GM21717 (cell line): ENCODE data around the gene IFI6.

Source experiments
- ATAC-seq: cut with Tn5 transposase; IDR thresholded peaks from one replicate; pipeline ENCODE4 v1.9.1; 2021; ENCODE audit warnings: mild to moderate bottlenecking, moderate library complexity; ENCODE audit not compliant: unreplicated experiment

IFI6 gene

GRCh38 chr1:27676410-27676809 is 4.4 kb upstream of the IFI6 start:
- no peak for ATAC-seq

DNA sequence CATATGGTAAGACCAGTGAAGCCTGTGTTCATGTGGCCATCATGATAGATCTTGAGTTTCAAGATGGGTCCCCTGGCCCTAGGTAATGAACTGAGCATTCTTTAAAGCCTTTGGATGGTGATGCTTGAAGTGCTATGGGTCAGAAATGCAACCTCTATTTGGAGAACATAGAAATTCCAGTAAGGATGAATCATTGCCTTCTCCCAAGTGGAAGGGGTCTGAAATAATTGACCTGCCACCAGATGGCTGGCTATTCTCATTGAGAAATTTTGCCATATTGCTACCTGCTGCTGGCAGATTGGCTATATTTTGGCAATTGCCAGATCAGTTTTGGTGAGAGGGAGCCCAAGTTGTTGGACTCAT is 739 bp upstream of the IFI6 start:
- no peak for ATAC-seq

- ATAC-seq = no peak
Observed at GRCh38 chr1:27669876-27670275, 2.1 kb downstream of the IFI6 start.

DNA sequence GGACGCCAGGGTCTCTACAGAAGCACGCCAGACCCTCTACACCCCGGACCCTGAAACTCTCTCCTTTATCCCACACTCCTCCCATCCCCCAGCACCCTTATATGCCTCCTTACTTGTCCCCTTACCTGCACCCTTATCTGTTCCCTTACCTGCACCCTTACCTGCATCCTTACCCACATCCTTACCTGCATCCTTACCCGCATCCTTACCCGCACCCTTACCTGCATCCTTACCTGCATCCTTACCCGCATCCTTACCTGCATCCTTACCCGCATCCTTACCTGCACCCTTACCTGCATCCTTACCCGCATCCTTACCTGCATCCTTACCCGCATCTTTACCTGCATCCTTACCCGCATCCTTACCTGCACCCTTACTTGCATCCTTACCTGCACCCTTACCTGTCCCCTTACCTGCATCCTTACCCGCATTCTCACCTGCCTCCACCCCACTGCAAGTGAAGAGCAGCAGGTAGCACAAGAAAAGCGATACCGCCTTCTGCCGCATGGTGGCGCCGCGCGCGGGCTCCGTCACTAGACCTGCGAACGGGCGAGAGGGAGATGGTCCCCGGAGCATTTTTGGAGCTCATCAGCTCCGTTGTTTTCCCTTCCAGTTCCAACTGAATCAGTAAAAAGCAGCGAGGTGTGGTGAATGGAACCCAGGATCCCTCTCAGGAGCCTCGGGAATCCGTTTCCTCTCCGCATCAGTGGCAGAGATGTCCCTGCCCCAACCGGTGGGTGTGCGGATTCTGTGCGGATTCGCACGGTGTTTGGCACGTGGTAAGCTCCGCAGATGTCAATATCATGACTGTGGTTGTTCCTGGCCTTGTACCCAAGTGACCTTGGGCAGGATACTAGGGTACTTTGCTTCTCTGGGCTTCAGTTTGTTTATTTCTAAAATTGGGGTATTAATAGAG is 2.9 kb downstream of the IFI6 start:
- no peak for ATAC-seq

DNA sequence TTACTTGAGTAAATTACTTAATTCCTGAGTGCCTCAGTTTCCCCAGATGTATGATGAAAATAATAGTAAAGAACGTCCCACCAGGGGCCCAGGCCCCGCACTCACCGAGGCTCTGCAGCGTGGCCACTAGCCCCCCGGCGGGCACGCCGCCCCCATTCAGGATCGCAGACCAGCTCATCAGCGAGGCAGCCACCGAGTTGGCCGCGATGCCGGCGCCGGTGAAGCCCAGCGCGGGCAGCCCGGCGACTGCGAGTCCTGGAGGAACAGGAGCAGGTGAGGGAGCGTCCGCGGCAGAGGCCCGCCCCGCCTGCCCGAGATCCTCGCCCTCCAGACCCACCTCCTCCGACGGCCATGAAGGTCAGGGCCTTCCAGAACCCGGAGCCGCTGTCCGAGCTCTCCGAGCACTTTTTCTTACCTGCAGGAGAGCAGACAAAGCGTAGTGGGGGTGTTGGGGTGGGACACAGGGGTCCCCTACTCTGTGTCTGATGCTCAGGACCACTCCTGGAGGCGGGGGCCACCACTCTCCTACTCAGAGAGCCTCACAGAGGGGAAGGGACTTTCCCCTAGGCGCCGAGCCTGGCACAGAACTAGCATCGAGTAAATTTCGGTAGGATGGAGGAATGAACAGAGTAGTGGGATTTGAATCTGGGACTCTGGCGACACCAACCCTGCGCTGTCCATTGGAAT is 3.7 kb downstream of the IFI6 start:
- no peak for ATAC-seq

GRCh38 chr1:27666791-27667254 is 5.2 kb downstream of the IFI6 start:
- no peak for ATAC-seq

- no peak for ATAC-seq
Observed at GRCh38 chr1:27666294-27666693, 5.7 kb downstream of the IFI6 start.

DNA sequence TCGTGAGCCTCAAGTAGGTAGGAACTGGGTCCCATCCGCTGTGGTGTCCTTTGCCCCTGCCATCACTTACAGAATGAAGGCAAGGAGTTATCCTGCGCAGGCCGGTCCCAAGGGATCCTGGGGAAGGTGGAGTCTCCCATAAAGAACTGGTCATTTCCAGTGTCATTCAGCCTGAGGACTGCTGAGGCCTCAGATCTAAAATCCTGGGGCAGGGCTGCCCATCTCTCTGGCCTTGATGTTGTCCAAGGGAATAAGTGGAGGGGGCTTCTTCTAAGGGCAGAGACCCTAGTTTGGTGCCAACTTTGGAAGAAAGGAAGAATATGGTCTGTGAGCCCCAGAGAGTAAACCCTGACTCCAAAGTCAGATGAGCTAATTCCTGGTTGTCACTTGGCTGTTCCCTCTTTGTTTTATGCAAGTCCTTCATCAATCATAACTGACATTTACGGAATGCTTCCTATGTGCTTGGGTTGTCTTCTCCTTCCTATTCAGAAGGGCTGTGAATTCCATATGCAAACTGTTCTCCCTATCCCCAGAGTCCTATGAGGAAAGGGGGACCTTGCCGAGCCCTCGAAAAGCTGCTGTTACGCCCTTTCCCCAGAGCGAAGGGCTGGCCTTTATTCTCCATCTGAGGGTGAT is 6.9 kb downstream of the IFI6 start:
- ATAC-seq = no peak

DNA sequence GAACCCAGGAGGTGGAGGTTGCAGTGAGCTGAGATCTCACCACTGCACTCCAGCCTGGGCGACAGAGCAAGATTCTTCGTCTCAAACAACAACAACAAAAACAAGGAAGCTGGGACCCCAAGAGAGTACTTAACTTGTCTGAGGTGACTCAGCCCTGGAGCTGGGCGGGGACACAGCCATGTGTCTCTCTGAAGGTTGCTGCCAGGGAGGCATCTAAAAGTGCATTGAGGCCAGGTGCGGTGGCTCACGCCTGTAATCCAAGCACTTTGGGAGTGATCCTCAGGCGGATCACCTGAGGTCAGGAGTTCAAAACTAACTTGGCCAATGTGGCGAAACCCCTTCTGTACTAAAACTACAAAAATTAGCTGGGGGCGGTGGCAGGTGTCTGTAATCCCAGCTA is 7.7 kb downstream of the IFI6 start:
- no peak for ATAC-seq

DNA sequence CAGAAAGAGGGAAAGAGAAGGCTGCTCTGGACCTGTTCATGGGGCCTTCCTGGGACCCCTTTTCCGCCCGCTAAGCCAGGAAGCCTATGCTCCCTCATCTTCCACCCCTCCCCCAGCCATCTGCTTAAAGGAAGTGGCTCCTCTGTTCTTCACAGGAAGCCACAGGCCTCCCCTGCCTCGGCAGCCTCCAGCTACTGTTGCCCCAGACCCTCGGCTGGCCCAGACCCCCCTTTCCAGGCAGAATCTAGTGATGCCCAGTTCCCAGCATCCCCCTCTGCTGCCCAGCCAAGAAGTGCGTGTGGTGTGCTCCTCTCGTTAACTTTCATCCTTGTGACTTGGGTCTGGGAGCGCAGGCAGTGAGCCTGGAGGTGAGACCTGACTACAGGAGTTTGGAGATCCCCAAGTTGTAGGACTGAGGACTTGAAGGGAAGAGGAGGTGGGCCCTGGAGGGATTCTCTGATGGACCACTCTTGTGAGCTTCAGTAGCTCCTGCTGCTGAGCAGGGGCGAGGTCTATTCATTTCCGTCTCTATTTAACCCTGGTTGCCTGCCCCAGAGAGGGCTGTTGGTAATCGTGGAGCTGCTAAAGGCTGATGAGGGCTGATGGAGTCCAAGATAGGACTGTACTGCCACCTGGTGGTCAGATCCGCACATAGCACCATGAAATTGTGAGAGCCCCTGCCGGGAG is 9.1 kb downstream of the IFI6 start:
- ATAC-seq = peak; percentile 28

- ATAC-seq = no peak
Observed at GRCh38 chr1:27662261-27662660, 9.7 kb downstream of the IFI6 start.

DNA sequence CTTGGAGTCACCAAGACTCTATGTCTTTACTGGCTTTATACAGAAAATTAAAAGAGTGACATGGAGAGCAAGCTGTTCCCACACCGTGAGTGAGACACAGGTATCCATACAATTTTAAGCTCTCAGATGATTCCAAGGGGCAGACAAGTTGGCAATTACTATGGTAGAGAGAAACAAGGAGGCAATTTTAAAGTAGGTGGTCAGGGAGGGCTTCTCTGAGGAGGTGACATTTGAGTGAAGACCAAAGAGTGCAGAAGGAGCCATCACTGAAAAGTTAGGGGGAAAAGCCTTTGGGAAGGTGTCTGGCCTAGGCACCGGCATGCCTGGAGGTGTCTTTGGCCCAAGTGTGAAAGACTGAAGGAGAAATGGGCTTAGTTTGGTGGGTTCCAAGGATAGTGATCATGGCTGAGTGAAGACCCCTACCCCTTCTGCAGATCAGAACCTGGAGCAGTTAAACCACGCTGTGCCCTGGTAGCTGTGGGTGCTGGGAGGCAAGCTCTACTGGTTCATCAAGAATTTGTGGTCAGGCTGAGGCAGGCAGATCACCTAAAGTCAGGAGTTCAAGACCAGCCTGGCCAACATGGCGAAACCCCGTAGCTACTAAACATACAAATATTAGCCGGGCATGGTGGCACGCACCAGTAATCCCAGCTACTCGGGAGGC is 10.4 kb downstream of the IFI6 start:
- no peak for ATAC-seq

DNA sequence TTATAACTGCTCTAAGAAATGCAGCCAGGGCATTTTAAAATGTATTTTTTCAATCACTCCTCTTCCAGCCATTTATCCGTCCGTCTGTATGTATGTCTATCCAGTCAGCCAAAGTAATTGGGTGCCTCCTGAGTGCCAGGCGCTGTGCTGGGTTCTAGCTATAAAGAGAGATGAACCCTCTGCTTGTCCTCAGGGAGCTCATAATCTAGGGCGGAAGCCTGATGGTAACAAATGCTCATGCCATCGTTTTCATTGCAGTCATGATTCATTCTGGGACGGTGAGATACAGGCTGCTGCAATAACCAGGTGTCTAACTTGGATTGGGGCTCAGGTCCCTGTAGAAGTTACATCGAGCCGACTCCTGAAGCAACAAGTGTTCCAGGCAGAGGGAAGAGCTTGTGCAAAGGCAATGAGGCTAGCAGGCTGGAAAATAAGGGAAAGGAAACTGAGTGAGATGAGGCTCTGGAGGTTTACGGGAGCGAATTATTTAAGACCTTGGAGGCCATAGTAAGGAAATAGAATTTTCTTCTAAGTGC is 11.6 kb downstream of the IFI6 start:
- no peak for ATAC-seq

DNA sequence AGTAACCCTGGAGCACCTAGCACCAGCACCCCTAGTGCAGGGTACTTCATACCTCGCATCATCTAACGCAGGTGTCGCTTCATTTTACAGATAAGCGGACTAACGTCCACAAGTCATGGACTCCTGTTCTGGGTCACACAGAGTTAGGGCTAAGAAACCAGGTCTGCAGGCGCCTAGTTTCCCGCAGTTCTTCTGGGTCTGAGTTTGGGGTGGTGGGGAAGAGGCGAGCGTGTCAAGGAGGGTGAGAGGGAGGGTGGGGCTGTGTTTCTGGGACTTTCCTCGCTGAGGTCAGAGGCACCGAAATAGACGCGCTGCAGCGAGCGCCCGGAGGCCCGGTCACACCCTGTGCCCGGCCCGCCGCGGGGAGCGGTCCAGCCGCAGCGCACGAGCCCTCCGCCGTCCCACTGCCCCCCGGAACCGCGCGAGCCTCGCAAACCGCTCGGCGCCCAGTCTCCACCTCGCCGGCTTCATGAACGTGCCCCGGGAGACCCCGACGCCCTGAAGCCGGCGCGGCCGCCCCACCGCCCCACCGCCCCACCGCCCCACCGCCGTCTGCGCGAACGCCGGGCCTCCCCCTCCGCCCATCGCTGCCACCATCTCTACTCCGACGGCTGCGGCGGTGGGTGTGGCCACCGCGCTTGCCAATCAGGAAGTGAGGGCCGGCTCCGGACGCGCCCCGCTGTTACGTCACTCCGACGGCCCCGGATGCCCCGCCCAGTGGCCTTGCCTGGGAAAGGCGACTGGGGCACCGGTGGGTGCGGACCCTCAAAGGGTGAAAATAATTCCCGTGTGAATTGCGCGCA is 12.3 kb downstream of the IFI6 start:
- peak; percentile 63 for ATAC-seq

DNA sequence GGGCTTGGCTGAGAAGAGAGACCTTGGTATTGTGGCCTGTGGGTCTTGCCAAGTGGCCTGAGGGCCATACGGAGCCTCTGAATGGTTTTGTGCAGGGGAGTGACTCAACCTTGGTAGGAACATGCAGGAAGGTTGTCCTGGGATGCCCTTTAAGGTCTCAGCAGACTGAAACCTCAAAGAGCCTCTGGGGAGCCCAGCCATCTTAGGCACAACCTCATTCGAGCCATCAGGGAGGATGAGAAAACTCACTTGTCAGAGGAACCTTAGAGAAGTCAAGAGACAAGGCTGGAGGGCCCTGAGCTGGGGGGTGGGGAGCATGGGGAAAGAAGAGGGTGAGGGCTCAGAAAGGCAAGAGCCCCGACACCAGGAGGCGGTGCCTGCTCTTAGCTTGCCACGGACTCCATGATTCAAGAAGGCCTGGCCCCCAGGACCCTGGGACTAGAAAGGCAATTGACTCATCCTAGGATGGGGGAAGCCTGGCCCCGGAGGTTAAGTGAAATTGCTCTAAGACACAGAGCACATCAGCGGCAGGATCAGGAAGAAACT is 13.0 kb downstream of the IFI6 start:
- ATAC-seq = peak; percentile 11

GRCh38 chr1:27656157-27656893 is 15.7 kb downstream of the IFI6 start:
- no peak for ATAC-seq

- no peak for ATAC-seq
Observed at GRCh38 chr1:27655151-27655937, 16.6 kb downstream of the IFI6 start.
